ENCODE results near the gene STXBP5.
"Not testable (repeated sequence)": the region's sequence is repeated elsewhere in the genome, so short reads cannot be mapped to it uniquely, and the experiment has no call there.

The STXBP5 gene

DNA sequence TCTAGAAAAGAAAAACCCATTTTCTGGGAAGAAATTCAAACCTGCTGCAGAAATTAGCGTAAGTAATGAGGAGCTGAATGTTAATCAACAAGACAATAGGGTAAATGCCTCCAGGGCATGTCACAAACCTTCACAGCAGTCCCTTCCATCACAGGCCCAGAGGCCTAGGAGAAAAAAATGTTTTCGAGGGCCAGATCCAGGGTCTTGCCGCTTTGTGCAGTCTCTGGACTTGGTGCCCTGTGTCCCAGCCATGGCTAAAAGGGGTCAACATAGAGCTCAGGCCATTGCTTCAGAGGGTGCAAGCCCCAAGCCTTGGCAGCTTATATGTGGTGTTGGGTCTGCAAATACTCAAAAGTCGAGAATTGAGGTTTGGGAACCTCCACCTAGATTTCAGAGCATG lies 99.8 kb downstream of the STXBP5 start:
- no peak for DNase-seq

GRCh38 chr6:147310521-147310920 lies 106.3 kb downstream of the STXBP5 start:
- DNase-seq = no peak

- no peak for DNase-seq
Observed at GRCh38 chr6:147311218-147311617, 107.0 kb downstream of the STXBP5 start.

GRCh38 chr6:147321260-147321659 lies 117.0 kb downstream of the STXBP5 start:
- DNase-seq = no peak

- DNase-seq = no peak
Observed at GRCh38 chr6:147322299-147323162, 118.3 kb downstream of the STXBP5 start.

GRCh38 chr6:147325557-147325956 lies 121.3 kb downstream of the STXBP5 start:
- no peak for DNase-seq

- no peak for DNase-seq
Observed at GRCh38 chr6:147331401-147331800, 127.2 kb downstream of the STXBP5 start.

- no peak for DNase-seq
Observed at GRCh38 chr6:147337921-147338320, 133.7 kb downstream of the STXBP5 start.

DNA sequence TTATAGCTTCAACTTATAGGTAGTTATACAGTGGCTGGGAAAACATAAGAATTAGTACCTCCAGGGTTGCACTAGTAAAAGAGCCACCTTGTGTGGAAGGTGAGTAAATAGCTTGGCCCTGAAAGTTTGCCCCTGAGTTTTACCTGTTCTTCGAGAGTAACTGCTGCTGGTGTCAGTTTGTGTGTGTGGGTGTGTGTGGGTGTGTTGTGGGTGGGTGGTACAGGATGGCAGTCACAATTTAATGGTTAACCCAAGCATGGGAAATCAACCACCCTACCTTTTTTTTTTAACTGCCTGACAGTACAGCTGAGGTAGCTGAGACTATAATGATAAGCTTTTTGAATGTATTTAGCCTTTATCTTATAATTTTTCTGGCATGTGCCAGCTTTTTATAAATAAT lies 137.3 kb downstream of the STXBP5 start:
- no peak for DNase-seq

- DNase-seq = no peak
Observed at GRCh38 chr6:147345902-147346301, 141.7 kb downstream of the STXBP5 start.

DNA sequence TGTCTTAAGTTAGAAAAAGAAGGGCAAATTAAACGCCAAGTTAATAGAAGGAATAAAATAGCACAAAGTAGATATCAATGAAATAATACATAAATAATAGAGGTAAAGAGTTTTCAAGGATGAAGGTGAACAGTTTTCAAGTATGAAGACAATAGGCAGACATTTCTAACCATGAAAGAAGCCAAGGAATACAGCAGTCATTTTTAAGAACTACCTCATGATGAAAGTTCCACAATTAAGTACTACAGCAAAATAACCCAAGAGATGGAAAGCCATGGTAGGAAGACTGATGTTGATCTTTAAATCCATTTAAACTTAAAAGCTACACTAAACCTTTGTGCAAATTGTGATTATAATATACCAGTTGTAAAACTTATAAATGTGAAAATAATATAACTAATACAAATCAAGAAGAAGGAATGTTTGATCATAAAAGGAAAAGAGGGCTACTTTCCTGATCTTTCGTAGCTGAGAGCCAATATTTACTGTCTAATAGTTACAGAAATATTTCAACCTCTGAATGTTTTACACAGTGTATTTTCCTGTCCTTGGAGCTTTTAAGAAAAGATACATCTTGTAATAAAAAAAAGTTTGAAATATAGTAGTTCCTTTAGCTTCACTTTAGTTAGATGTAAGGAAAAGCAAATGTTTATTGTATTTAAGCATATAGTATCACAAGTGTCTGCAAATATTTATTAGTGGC lies 143.1 kb downstream of the STXBP5 start:
- DNase-seq = no peak

GRCh38 chr6:147347882-147348575 lies 143.8 kb downstream of the STXBP5 start:
- no peak for DNase-seq

GRCh38 chr6:147361311-147361981 lies 157.2 kb downstream of the STXBP5 start:
- no peak for DNase-seq

- no peak for DNase-seq
Observed at GRCh38 chr6:147366290-147366689, 162.1 kb downstream of the STXBP5 start.

- DNase-seq = no peak
Observed at GRCh38 chr6:147371325-147371724, 167.1 kb downstream of the STXBP5 start.

GRCh38 chr6:147372806-147373205 lies 168.6 kb downstream of the STXBP5 start:
- DNase-seq = no peak

GRCh38 chr6:147378819-147379218 lies 174.6 kb downstream of the STXBP5 start:
- no peak for DNase-seq

GRCh38 chr6:147380841-147381240 lies 176.6 kb downstream of the STXBP5 start:
- DNase-seq = not testable (repeated sequence)

DNA sequence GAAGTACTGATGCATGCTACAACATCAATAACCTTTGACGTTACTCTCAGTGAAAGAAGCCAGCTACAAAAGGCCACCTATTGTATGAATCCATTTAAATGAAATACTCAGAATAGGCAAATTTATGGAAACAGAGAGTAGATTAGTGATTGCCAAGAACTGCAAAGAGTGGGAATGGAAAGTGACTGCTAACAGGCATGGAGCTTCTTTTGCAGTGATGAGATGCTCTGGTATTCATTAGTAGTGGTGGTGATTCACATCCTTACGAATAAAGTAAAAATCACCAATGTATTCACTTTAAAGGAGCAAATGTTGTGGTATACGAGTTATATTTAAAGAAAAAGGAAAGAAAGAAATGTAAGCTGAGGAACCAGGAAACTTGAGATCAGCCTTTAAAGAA lies 177.5 kb downstream of the STXBP5 start:
- DNase-seq = no peak

GRCh38 chr6:147382945-147383554 lies 178.8 kb downstream of the STXBP5 start:
- no peak for DNase-seq

DNA sequence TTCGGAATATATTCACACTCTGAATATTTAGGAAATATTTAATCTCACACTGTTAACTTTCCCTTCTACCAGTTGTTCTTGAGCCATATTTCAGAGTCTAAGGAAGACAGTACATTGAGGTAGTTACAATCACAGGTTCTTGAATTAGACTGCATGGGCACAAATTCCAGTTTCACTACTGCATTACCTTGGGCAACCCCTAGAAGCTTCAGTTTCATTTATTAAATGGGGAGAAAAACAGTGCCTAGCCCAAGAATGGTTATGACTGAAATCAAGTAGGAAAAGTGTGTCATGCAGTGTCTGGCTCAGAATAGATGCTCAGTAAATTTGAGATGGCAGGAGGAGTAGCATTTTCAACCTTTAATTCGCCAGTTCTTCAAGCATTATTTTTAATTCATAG lies 179.8 kb downstream of the STXBP5 start:
- no peak for DNase-seq

Data from activated CD8-positive, alpha-beta memory T cell treated with anti-CD3 and anti-CD28 coated beads, Interleukin-2, amount 50 U/mL, for 48 hours (primary cell).